GM10847 (cell line): ENCODE data around the gene PIK3R1.

Experiments
- POLR2A ChIP-seq: IDR thresholded peaks from 2 replicates; pipeline ENCODE4 v1.6.1; 2011; ENCODE audit not compliant: insufficient read length; ENCODE audit errors: extremely low read depth

Gene PIK3R1

GRCh38 chr5:68217528-68217927, 2.0 kb downstream of the PIK3R1 start:
- TF ChIP-seq POLR2A, result no peak

GRCh38 chr5:68219161-68219816, 3.7 kb downstream of the PIK3R1 start:
- no peak for TF ChIP-seq POLR2A

DNA sequence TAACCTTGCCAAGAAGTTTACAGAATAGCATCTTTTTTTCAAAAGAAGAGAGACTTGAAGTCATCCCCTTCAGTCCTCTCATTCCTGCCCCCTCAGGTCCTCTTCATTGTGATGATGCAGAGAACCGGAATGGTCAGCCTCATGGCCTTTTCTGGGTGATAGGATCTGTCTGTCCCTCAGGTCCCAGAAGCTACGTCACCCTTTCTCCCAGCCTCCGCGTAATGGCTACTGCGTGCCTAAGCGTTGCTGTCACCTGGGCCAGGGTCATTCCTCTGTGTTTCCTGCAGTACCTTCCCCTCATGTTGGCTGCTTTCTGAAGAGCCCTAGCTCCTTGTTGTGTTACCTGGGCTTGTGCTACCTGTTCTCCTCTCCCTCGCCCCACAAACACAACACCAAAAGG, 4.7 kb downstream of the PIK3R1 start:
- TF ChIP-seq POLR2A, result no peak

GRCh38 chr5:68220914-68221313, 5.4 kb downstream of the PIK3R1 start:
- no peak for TF ChIP-seq POLR2A

DNA sequence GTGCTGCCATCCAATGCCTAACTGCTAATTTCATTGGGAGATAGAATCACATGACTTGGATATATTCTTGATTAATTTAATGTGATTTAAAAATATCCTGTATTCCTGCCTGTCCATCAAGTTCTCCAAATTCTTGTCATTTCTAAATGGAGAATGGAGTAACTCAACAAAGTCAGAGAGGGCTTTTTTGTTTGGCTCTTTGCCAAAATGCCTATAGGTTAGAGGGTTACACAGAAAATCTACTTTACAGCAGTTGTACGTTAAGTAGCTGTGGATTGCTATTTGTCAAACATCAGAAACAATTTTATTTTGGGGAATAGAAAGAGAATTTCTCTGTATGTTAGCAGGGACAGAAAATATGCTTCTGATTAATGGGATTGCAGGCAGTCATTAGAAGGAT, 5.9 kb downstream of the PIK3R1 start:
- TF ChIP-seq POLR2A, result no peak

DNA sequence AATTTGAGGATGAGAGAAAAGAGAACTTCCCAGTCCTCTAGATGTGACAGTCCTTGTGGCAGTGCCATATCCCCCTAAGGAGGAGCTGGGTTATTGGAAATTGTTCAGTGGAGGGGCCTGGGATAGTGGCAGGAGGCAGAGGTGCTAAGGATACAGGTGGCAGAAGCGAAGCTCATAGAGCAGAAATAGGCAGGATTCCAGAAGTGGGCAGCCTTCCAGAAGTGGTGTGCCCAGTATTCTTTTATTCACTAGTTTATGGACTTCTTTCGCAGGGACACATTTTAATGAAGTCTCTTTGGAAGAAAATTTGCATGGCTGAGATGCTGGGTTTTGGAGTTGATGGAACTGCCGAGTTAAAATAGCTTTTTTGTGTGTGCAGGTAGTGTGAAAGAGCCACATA, 6.8 kb downstream of the PIK3R1 start:
- TF ChIP-seq POLR2A, result no peak

DNA sequence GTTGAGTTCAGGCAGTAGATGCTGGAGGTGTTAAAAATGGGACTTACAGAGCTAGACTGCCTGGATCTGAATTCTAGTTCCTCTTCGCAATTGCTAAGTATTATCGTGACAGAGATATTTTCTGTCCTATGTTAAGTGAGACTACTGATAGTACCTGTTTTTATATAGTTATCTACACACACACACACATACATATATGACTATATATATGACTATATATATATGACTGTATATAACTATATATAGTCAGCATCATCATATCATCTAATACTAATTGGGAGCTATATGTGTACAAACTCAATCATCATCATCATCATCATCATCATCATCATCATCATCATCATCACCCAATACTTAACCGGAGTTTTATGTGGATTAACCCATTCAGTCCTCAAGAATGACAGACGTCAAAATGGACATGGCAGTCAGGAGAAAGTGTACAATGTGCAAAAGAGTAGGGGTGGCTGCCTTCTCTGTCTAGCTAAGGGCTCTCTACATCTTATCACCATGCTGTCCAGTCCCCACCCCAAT, 7.3 kb downstream of the PIK3R1 start:
- no peak for TF ChIP-seq POLR2A

GRCh38 chr5:68223904-68224303, 8.3 kb downstream of the PIK3R1 start:
- TF ChIP-seq POLR2A, result no peak

DNA sequence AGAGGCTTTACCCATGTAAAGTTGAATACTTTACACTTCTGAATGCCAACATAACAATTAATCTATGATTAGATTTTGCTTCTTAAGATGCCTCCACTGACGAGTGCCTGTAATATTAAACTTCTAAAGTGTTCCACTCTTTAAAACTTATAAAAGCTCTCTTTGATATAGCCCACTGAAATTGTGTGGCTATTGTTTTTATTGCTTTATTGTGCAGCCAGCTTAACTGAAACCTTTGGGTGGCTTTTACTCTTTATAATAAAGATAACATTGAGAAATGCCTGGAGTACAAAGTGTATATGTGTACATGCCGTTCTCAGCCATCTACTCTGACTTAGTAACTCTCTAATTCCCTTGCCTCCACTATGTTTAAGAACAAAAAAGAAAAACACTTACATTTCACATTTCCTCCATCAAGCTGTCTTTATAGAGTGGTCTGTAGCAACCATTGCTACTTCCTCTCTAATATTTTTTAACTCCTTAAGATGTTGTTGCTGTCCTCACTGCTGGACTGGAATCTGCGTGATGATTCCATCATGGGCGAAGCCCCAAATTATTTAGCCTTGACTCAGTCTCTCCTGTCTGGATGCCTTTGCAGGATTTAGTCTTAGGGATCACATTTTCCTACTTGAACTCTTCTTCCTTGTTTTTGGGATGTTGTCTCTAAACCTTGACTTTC, 9.1 kb downstream of the PIK3R1 start:
- TF ChIP-seq POLR2A, result no peak

- no peak for TF ChIP-seq POLR2A
Measured at GRCh38 chr5:68225188-68225910, 9.8 kb downstream of the PIK3R1 start.

GRCh38 chr5:68225911-68226545, 10.5 kb downstream of the PIK3R1 start:
- TF ChIP-seq POLR2A, result no peak

GRCh38 chr5:68226546-68227073, 11.1 kb downstream of the PIK3R1 start:
- no peak for TF ChIP-seq POLR2A

GRCh38 chr5:68227532-68228160, 12.1 kb downstream of the PIK3R1 start:
- TF ChIP-seq POLR2A, result no peak

- no peak for TF ChIP-seq POLR2A
Measured at GRCh38 chr5:68229416-68229815, 13.9 kb downstream of the PIK3R1 start.

- no peak for TF ChIP-seq POLR2A
Measured at GRCh38 chr5:68230285-68230684, 14.7 kb downstream of the PIK3R1 start.
